H9 (cell line): ENCODE results near the gene SCEL. TPM values are rescaled to one million over a fixed set of nuclear protein-coding genes. Genes with fewer than 3 reads are reported as not detected.

Experiments
- DNase-seq: peaks from one replicate; pipeline ENCODE4 v3.0.0-alpha.2; 2017
- H2AFZ ChIP-seq: one replicate; pipeline ENCODE4 v1.6.1; 2013; ENCODE audit warnings: mild to moderate bottlenecking, low read length, control low read depth, moderate library complexity
- H2AK5ac ChIP-seq: 2 replicates; pipeline ENCODE4 v1.6.1; 2013; ENCODE audit warnings: low read length, control low read depth, mixed read lengths; ENCODE audit not compliant: insufficient read length
- H2BK120ac ChIP-seq: one replicate; pipeline ENCODE4 v1.6.1; 2013; ENCODE audit warnings: low read depth, mild to moderate bottlenecking, low read length, control low read depth, inconsistent platforms; ENCODE audit not compliant: poor library complexity, severe bottlenecking
- H2BK12ac ChIP-seq: 2 replicates; pipeline ENCODE4 v1.6.1; 2013; ENCODE audit warnings: low read length, control low read depth, mixed read lengths, low read depth; ENCODE audit not compliant: insufficient read length
- H2BK15ac ChIP-seq: 2 replicates; pipeline ENCODE4 v1.6.1; 2013; ENCODE audit warnings: low read depth, low read length, control low read depth
- H2BK20ac ChIP-seq: one replicate; pipeline ENCODE4 v1.6.1; 2013; ENCODE audit warnings: low read depth, mild to moderate bottlenecking, low read length, control low read depth, inconsistent platforms; ENCODE audit not compliant: poor library complexity, severe bottlenecking
- H2BK5ac ChIP-seq: 2 replicates; pipeline ENCODE4 v1.6.1; 2013; ENCODE audit warnings: low read length, control low read depth, mixed read lengths; ENCODE audit not compliant: insufficient read length
- H3K14ac ChIP-seq: 2 replicates; pipeline ENCODE4 v1.6.1; 2013; ENCODE audit warnings: low read length, control low read depth; ENCODE audit not compliant: insufficient read depth
- H3K18ac ChIP-seq: 2 replicates; pipeline ENCODE4 v1.6.1; 2013; ENCODE audit warnings: low read depth, mild to moderate bottlenecking, mixed read lengths, low read length, control low read depth; ENCODE audit not compliant: insufficient read length
- H3K23ac ChIP-seq: 2 replicates; pipeline ENCODE4 v1.6.1; 2013; ENCODE audit warnings: low read length, control low read depth, mixed read lengths, low read depth; ENCODE audit not compliant: insufficient read length
- H3K23me2 ChIP-seq: 2 replicates; pipeline ENCODE4 v1.6.1; 2013; ENCODE audit warnings: low read depth, mild to moderate bottlenecking, mixed read lengths, low read length, control low read depth; ENCODE audit not compliant: insufficient read length, poor library complexity, severe bottlenecking
- H3K27ac ChIP-seq: 2 replicates; pipeline ENCODE4 v1.5.1; 2013; ENCODE audit warnings: low read length, control low read depth, mixed read lengths, low read depth; ENCODE audit not compliant: insufficient read length
- H3K27me3 ChIP-seq: 2 replicates; pipeline ENCODE4 v1.6.1; 2013; ENCODE audit warnings: low read length, control low read depth, inconsistent platforms; ENCODE audit not compliant: insufficient read depth
- H3K4ac ChIP-seq: 2 replicates; pipeline ENCODE4 v1.6.1; 2013; ENCODE audit warnings: low read depth, mild to moderate bottlenecking, control low read depth, inconsistent platforms, low read length, moderate library complexity
- H3K4me1 ChIP-seq: 2 replicates; pipeline ENCODE4 v1.6.1; 2013; ENCODE audit warnings: low read length, control low read depth, inconsistent platforms; ENCODE audit not compliant: insufficient read depth
- H3K4me2 ChIP-seq: 2 replicates; pipeline ENCODE4 v1.6.1; 2013; ENCODE audit warnings: low read length, control low read depth, mixed read lengths; ENCODE audit not compliant: insufficient read length, insufficient read depth
- H3K56ac ChIP-seq: 2 replicates; pipeline ENCODE4 v1.6.1; 2013; ENCODE audit warnings: low read depth, mild to moderate bottlenecking, mixed read lengths, low read length, control low read depth; ENCODE audit not compliant: insufficient read length
- H3K79me1 ChIP-seq: 2 replicates; pipeline ENCODE4 v1.6.1; 2013; ENCODE audit warnings: low read depth, mild to moderate bottlenecking, moderate library complexity, low read length, control low read depth, inconsistent platforms; ENCODE audit not compliant: insufficient read depth, poor library complexity, severe bottlenecking
- H3K79me2 ChIP-seq: 2 replicates; pipeline ENCODE4 v1.6.1; 2013; ENCODE audit warnings: low read length, control low read depth, inconsistent platforms; ENCODE audit not compliant: insufficient read depth
- H3K9ac ChIP-seq: 2 replicates; pipeline ENCODE4 v1.6.1; 2013; ENCODE audit warnings: low read length, control low read depth, mixed read lengths; ENCODE audit not compliant: insufficient read length; ENCODE audit errors: extremely low read depth
- H3K9me3 ChIP-seq: one replicate; pipeline ENCODE4 v1.6.1; 2013; ENCODE audit warnings: low read depth, low read length, inconsistent platforms; ENCODE audit not compliant: control insufficient read depth
- H3T11ph ChIP-seq: one replicate; pipeline ENCODE4 v1.6.1; 2013; ENCODE audit warnings: mild to moderate bottlenecking, low read length, control low read depth, inconsistent platforms
- H4K20me1 ChIP-seq: one replicate; pipeline ENCODE4 v1.6.1; 2013; ENCODE audit not compliant: control insufficient read depth, insufficient read length, insufficient read depth
- H4K5ac ChIP-seq: 2 replicates; pipeline ENCODE4 v1.6.1; 2013; ENCODE audit warnings: low read depth, mild to moderate bottlenecking, mixed read lengths, low read length, control low read depth; ENCODE audit not compliant: insufficient read length
- H4K8ac ChIP-seq: replicated peaks from 2 replicates; pipeline ENCODE4 v1.6.1; 2013; ENCODE audit warnings: low read length, control low read depth, mixed read lengths, low read depth; ENCODE audit not compliant: insufficient read length
- H4K91ac ChIP-seq: 2 replicates; pipeline ENCODE4 v1.6.1; 2013; ENCODE audit warnings: low read depth, mild to moderate bottlenecking, moderate library complexity, mixed read lengths, low read length, control low read depth; ENCODE audit not compliant: insufficient read length
- H3K27ac Mint-ChIP-seq, 3 experiments: 2 replicates in 2 of 3; 3 replicates in 1 of 3; pipeline ENCODE4 v1.8.0; 2020 to 2021; ENCODE audit warnings: mixed read lengths in 3 of 3, mild to moderate bottlenecking in 1 of 3, moderate library complexity in 1 of 3
- H3K27me3 Mint-ChIP-seq: 2 replicates; pipeline ENCODE4 v1.8.0; 2021; ENCODE audit warnings: low read depth, mild to moderate bottlenecking, moderate library complexity, mixed read lengths
- H3K36me3 Mint-ChIP-seq, 3 experiments: 2 replicates in 2 of 3; 3 replicates in 1 of 3; pipeline ENCODE4 v1.8.0; 2020 to 2021; ENCODE audit warnings: low read depth in 3 of 3, mixed read lengths in 3 of 3; ENCODE audit not compliant: insufficient read depth in 1 of 3
- H3K4me1 Mint-ChIP-seq, 2 experiments: 2 replicates each; pipeline ENCODE4 v1.8.0; 2020; ENCODE audit warnings: mixed read lengths in 2 of 2
- H3K4me3 Mint-ChIP-seq, 2 experiments: 2 replicates in 1 of 2; 3 replicates in 1 of 2; pipeline ENCODE4 v1.8.0; 2020 to 2021; ENCODE audit warnings: mild to moderate bottlenecking in 2 of 2, mixed read lengths in 2 of 2, moderate library complexity in 1 of 2
- H3K9me3 Mint-ChIP-seq, 2 experiments: 2 replicates in 1 of 2; 3 replicates in 1 of 2; pipeline ENCODE4 v1.8.0; 2020; ENCODE audit warnings: mild to moderate bottlenecking in 2 of 2, mixed read lengths in 2 of 2, moderate library complexity in 1 of 2
- CTCF ChIP-seq: fragments of 200-600 bp; sonication (generic); conservative IDR thresholded peaks from 3 replicates; pipeline ENCODE4 v1.8.0; 2021; ENCODE audit warnings: antibody characterized with exemption, mild to moderate bottlenecking
- WGBS: extraction: QIAGEN DNeasy Blood & Tissue Kit; methylation state at CpG from one replicate; pipeline ENCODE4 v1.1.7; 2013; ENCODE audit warnings: missing lambda C conversion rate, low lambda C conversion rate, mixed read lengths; ENCODE audit not compliant: insufficient read length; ENCODE audit errors: extremely low coverage; 5-methylcytosine and 5-hydroxymethylcytosine counted together
- total RNA-seq: library from RNA; stranded (reverse); gene quantifications from 2 replicates; pipeline ENCODE4 v1.2.1, GENCODE V29; 2021

The SCEL gene
- total RNA-seq, 1 experiment from 2014 or later, result not detected

GRCh38 chr13:77565635-77566034 lies 30.1 kb downstream of the SCEL start:
- no peak overlapping the region for H3T11ph ChIP-seq
- no peak overlapping the region for H3K4ac ChIP-seq
- no peaks in the 10 kb centered on the region for H3K79me1 ChIP-seq
- no peak overlapping the region for H2BK20ac ChIP-seq
- H3K4me2 ChIP-seq, result no peak overlapping the region
- no peaks in the 10 kb centered on the region for H3K27me3 ChIP-seq
- no peak overlapping the region for H3K56ac ChIP-seq
- Mint-ChIP-seq H3K27me3 (no peaks in the 10 kb centered on the region), H3K36me3 (no peaks in the 10 kb centered on the region), H3K4me1 (no peaks in the 10 kb centered on the region), H3K4me3 (no peak overlapping the region), H3K9me3 (no peaks in the 10 kb centered on the region), H3K27ac (no peak overlapping the region)
- peak; percentile 75 for TF ChIP-seq CTCF
- H3K9ac ChIP-seq, result no peak overlapping the region
- H4K8ac ChIP-seq, result no peak overlapping the region
- H3K79me2 ChIP-seq, result no peaks in the 10 kb centered on the region
- no peaks in the 10 kb centered on the region for H3K23me2 ChIP-seq
- H2BK12ac ChIP-seq, result no peak overlapping the region
- DNase-seq, result no peak
- H2BK120ac ChIP-seq, result no peak overlapping the region
- no peak overlapping the region for H3K14ac ChIP-seq
- H3K9me3 ChIP-seq, result no peaks in the 10 kb centered on the region
- H2AFZ ChIP-seq, result no peak overlapping the region
- no peak overlapping the region for H3K23ac ChIP-seq
- no peak overlapping the region for H2BK5ac ChIP-seq
- H4K20me1 ChIP-seq, result no peaks in the 10 kb centered on the region
- H2BK15ac ChIP-seq, result no peak overlapping the region
- no peak overlapping the region for H2AK5ac ChIP-seq
- no peak overlapping the region for H3K18ac ChIP-seq
- H3K4me1 ChIP-seq, result no peaks in the 10 kb centered on the region
- no peak overlapping the region for H3K27ac ChIP-seq
- H4K91ac ChIP-seq, result no peak overlapping the region
- no peak overlapping the region for H4K5ac ChIP-seq
- WGBS, result no CpG with 5 or more reads among the region's 2 CpGs
